Breast epithelium (tissue), 3 donors: Measurements from ENCODE around the gene CCDC85B.

Experiments
- CTCF ChIP-seq, 3 donors: fragments of 450-650 bp; IDR thresholded peaks; one replicate each; pipeline ENCODE4 v1.5.1; 2016 to 2017; ENCODE audit warnings: antibody characterized with exemption in 3 of 3, mild to moderate bottlenecking in 3 of 3, moderate library complexity in 3 of 3
- POLR2A ChIP-seq: fragments of 450-650 bp; IDR thresholded peaks from one replicate; pipeline ENCODE4 v1.6.1; 2016; ENCODE audit warnings: antibody characterized with exemption, mild to moderate bottlenecking, moderate library complexity
- POLR2AphosphoS5 ChIP-seq, 3 donors: sonication (generic); formaldehyde crosslinking; IDR thresholded peaks; one replicate each; pipeline ENCODE4 v1.6.1; 2017; ENCODE audit warnings: antibody characterized with exemption in 3 of 3

GRCh38 chr11:65888163-65888814 is 2.2 kb upstream of the CCDC85B start, which contains the start of gene FIBP:
- peak; percentile 93 to 98 (median 95) for TF ChIP-seq CTCF (IDR thresholded peaks at IDR 0.05)
- TF ChIP-seq POLR2AphosphoS5 (IDR thresholded peaks at IDR 0.05): peak; percentile 84 to 92 (median 92)
- peak; percentile 53 for TF ChIP-seq POLR2A
